ENCODE data around the gene UBE2L6. TPM values are rescaled to one million over a fixed set of nuclear protein-coding genes. Genes with fewer than 3 reads are reported as not detected.
A peak's percentile ranks its signal among the peaks of the same experiment; 100 is the strongest.
"Not testable (repeated sequence)": the region's sequence is repeated elsewhere in the genome, so short reads cannot be mapped to it uniquely, and the experiment has no call there.

The UBE2L6 gene
- total RNA-seq, 1 donor from 2014 or later = 69.2 TPM

DNA sequence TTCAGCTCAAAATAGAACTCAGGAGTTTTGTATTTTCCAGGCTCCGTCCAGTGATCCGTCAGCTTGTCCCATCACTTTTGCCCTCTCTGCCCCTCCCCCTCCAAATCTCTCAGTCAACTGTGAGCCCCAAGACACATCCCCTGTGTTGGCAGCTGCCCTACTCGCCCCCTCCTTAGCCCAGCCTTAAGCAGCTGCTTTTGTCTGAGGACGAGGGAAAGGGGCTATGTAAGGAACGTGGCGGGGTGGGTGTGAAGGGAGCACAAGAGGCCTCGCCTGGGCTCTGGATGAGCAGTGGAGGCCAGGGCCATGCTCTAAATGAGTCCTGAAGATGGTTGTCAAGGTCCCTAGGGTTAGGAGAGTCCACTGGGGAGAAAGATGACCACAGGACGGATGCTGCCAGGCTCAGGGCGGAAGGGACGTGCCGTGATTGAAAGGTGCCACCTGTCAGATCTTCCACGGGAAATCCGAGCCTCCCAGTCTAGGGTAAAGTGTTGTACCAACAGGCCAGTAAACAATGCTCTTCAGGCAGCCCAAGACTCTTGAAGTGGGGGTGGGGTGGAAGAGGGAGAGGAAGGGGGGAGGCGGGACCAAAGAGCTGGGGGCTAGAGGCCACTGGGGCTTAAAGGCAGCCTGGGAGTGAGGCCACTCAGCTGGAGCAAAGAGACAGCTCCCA, 30.4 kb downstream of the UBE2L6 start, which contains the start of gene SMTNL1:
Gene SMTNL1, plus strand, starts transcription at position 649 of the 673 bp plus-strand sequence. CDS start 5,048 bp downstream, outside the sequence.
- TF ChIP-seq CTCF (IDR thresholded peaks at IDR 0.05) = no peak
- ATAC-seq (ENCODE audit: low read depth) (no peak), DNase-seq (no peak)
- intact Hi-C loops (cut with micrococcal nuclease) = no loop called here
- Mint-ChIP-seq H3K36me3 (ENCODE audit: low read depth) (no peaks in the 10 kb centered on the region), H3K4me1 (no peaks in the 10 kb centered on the region), H3K9me3 (no peaks in the 10 kb centered on the region), H3K4me3 (no peak within 1 kb of the TSS), H3K27ac (no peak within 1 kb of the TSS), H3K27me3 (no peaks in the 10 kb centered on the region)
- ChIA-PET POLR2A (no interaction called here), CTCF (interaction anchor here (1.0 kb wide), 1 partner anchor 80 kb away, joined by 3 read pairs; no protein-coding TSS in a partner anchor)

DNA sequence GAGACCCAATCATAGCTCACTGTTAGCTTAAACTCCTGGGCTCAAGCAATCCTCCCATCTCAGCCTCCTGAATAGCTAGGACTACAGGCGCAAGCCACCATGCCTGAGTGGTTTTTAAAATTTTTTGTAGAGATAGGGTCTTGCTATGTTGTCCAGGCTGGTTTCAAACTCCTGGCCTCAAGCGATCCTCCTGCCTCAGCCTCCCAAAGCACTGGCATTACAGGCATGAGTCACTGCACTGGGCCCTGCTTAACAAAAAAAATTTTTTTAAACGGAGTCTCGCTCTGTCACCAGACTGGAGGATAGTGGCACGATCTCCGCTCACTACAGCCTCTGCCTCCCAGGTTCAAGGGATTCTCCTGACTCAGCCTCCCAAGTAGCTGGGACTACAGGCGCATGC, 33.0 kb downstream of the UBE2L6 start:
- ATAC-seq (ENCODE audit: low read depth); H3K27ac Mint-ChIP-seq; H3K4me3 Mint-ChIP-seq; intact Hi-C loops (cut with micrococcal nuclease); H3K36me3 Mint-ChIP-seq (ENCODE audit: low read depth); DNase-seq; H3K27me3 Mint-ChIP-seq; H3K9me3 Mint-ChIP-seq: not testable (repeated sequence)
- H3K4me1 Mint-ChIP-seq = peaks cover 18% of the 10 kb centered on the region
- ChIA-PET POLR2A (interaction anchor here (0.7 kb wide), 1 partner anchor 261 kb away, joined by 3 read pairs; no protein-coding TSS in a partner anchor), CTCF (interaction anchor here (1.0 kb wide), 1 partner anchor 41 kb away, joined by 3 read pairs; no protein-coding TSS in a partner anchor)

- TF ChIP-seq CTCF (IDR thresholded peaks at IDR 0.05) = no peak
- peak; percentile 77 for DNase-seq
- Mint-ChIP-seq H3K36me3 (ENCODE audit: low read depth) (peaks cover 31% of the 10 kb centered on the region), H3K4me3 (peak within 1 kb of the TSS; percentile 94), H3K9me3 (no peaks in the 10 kb centered on the region), H3K27me3 (no peaks in the 10 kb centered on the region), H3K27ac (peak within 1 kb of the TSS; percentile 90), H3K4me1 (peaks cover 25% of the 10 kb centered on the region)
- ATAC-seq (ENCODE audit: low read depth) = peak; percentile 96
- CTCF ChIA-PET = interaction anchor here (1.2 to 9.7 kb wide), 6 partner anchors 37 to 184 kb away, joined by 4 to 224 read pairs (median 18); partner anchors contain the start of genes RTN4RL2 and UBE2L6
- intact Hi-C loops (cut with micrococcal nuclease) = loop anchor here (1.0 kb wide), 11 partner anchors 16 to 210 kb away; partner anchors contain the start of genes CLP1, MED19, SELENOH and SLC43A1
- POLR2A ChIA-PET = interaction anchor here (0.5 to 2.2 kb wide), 15 partner anchors 16 to 995 kb away, joined by 3 to 16 read pairs (median 4); partner anchors contain the start of genes MED19, SSRP1, TMX2 and TNKS1BP1
Observed at GRCh38 chr11:57530596-57531507, 36.6 kb downstream of the UBE2L6 start, which contains the start of gene TIMM10. TIMM10 (minus strand) TSS chr11:57530754; CDS start chr11:57530189, 565 bp downstream.

- intact Hi-C loops (cut with micrococcal nuclease) = loop anchor here (1.0 kb wide), 8 partner anchors 15 to 211 kb away; partner anchors contain the start of genes CLP1, MED19, SELENOH and SLC43A1
- Mint-ChIP-seq H3K27me3 (no peaks in the 10 kb centered on the region), H3K9me3 (no peaks in the 10 kb centered on the region), H3K4me3 (peak overlapping the region; percentile 94), H3K27ac (peak overlapping the region; percentile 90), H3K36me3 (ENCODE audit: low read depth) (peaks cover 31% of the 10 kb centered on the region), H3K4me1 (peaks cover 25% of the 10 kb centered on the region)
- CTCF ChIA-PET = interaction anchor here (1.3 to 9.7 kb wide), 6 partner anchors 38 to 184 kb away, joined by 3 to 224 read pairs (median 18); partner anchors contain the start of genes RTN4RL2 and UBE2L6
- no peak for TF ChIP-seq CTCF (IDR thresholded peaks at IDR 0.05)
- DNase-seq (no peak), ATAC-seq (ENCODE audit: low read depth) (no peak)
- POLR2A ChIA-PET = interaction anchor here (0.5 to 2.2 kb wide), 10 partner anchors 17 to 996 kb away, joined by 3 to 16 read pairs (median 6); partner anchors contain the start of genes MED19, SSRP1, TMX2 and TNKS1BP1
Observed at GRCh38 chr11:57530215-57530595, 37.3 kb downstream of the UBE2L6 start.

DNA sequence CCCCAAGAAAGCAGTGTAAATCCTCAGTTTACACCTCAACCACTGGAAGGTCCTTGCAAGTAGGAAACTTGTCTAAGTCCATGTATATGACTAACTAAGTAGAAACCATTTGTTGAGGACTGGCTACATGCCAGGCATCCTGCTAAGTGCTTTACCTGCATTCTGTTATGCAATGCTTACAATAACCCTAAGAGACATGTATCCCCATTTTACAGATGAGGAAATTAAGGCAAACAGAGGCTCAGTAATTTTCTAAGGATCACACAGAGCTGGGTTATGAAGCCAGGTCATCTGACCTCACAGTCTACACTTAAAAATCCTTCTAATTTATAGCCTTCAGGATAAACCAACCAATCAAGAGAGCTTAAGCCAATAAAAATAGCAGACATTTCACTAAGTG, 38.5 kb downstream of the UBE2L6 start:
- CTCF ChIA-PET = interaction anchor here (0.8 to 9.7 kb wide), 8 partner anchors 12 to 182 kb away, joined by 3 to 224 read pairs (median 6); partner anchors contain the start of genes RTN4RL2, SLC43A1 and UBE2L6
- Mint-ChIP-seq H3K36me3 (ENCODE audit: low read depth) (peaks cover 31% of the 10 kb centered on the region), H3K27ac (no peak overlapping the region)

More for the DNA sequence above, 38.5 kb downstream of the UBE2L6 start:
- POLR2A ChIA-PET = no interaction called here
- Mint-ChIP-seq H3K4me3 (no peak overlapping the region), H3K4me1 (peaks cover 25% of the 10 kb centered on the region), H3K9me3 (no peaks in the 10 kb centered on the region), H3K27me3 (no peaks in the 10 kb centered on the region)
- no peak for TF ChIP-seq CTCF (IDR thresholded peaks at IDR 0.05)
- ATAC-seq (ENCODE audit: low read depth) (no peak), DNase-seq (no peak)
- intact Hi-C loops (cut with micrococcal nuclease) = loop anchor here (10.0 kb wide), 1 partner anchor 684 kb away; no protein-coding TSS in a partner anchor
